CD4-positive, alpha-beta T cell treated with Interleukin-1 beta for 1 hour (primary cell): ENCODE data around the gene GABRD.

Source experiments
- DNase-seq, 2 donors: peaks; one replicate each; pipeline ENCODE4 v3.0.0-alpha.2; 2020 to 2022

The GABRD gene

DNA sequence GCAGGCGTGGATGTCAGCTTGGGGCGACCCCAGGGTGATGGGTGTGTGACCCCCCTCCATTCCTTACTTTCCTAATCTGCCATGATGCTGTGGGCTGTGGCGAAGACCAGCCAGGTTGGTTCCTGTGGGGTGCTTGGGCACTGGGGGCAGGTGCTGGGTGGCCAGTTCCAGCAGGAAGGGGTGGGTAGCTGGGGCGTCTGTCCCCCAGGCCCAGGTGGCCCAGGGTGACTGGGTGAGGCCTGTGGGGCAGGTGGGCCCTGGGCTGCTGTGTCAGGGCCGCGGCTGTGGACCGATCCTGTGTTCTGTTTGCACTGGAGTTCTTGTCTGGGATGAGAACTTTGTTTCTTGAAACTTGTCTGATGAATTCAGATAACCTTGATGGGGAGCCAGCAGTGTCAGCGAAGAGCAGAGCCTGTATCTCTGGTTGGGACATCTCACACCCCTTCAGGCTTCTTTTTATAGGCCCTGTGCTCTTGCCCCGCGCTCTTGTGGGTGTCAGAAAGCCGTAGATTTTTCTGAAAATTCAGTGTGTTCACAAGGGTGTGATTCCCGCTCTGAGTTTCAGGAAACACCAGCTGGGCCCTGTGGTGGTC, 34.7 kb downstream of the GABRD start:
- DNase-seq, result no peak

GRCh38 chr1:2054560-2054959, 35.4 kb downstream of the GABRD start:
- DNase-seq, result no peak

DNA sequence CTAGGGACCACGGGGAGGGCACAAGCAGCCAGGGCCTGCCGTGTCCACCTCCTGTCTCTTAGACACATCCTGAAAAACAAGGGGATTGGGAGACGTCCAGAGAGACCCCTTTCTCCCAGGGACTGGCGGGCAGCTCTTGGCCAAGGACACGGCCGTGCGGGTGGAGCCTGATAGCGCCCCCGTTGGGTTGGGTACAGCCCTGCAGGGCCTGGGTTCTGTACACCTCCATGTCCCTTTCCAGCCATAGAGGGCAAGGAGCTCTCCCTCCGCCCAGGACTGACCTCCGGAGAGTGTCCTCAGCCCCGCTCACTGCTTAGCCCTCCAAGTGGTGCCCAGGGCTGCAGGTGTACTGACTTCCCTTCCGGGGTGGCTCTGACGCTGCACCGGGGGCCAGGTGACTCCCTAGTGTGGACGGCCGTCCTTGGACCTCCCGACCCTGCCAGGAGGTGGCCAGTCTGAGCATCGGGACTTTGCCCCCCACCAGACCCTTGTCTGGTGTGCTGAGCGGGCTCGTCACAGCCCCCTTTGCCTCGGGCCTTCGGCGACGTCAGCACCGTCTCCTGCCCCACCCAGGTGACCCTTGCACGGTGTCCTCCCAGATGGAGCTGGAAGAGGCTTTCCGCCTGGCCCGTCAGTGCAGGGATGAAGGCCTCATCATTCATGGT, 36.9 kb downstream of the GABRD start:
- no peak for DNase-seq

- DNase-seq, result no peak
Observed at GRCh38 chr1:2056955-2057590, 37.9 kb downstream of the GABRD start.

DNA sequence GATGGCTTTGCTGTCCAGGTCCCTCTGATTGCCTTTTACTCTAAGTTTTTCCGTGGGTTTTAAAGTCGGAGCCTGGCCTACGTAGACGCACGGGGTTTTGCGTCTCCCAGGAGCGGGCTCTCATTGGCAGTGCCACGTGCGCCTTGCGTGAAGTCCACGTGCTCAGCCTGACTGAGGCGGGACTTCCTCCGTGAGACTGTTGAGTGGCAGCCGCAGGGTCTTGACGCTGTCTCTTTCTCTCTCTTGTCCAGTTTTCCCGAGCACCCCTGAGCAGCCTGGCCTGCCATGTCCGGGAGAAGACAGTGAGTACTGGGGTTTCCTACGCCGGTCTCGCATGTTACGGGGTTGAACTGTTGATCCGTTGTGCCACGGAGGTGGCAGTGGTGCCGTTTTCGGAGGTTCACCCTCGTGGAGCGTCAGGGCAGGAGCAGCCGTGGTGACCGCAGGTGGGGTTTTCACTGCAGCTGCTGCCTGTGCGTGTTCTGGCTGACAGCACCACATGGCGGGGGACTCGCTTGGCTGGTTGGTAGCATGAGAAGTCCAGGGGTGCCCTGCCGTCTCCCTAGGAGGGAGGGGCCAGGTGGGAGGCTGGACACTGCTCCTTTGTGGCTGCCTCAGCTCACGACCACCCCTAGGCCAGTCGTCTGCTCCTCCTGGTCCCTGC, 40.3 kb downstream of the GABRD start:
- no peak for DNase-seq

DNA sequence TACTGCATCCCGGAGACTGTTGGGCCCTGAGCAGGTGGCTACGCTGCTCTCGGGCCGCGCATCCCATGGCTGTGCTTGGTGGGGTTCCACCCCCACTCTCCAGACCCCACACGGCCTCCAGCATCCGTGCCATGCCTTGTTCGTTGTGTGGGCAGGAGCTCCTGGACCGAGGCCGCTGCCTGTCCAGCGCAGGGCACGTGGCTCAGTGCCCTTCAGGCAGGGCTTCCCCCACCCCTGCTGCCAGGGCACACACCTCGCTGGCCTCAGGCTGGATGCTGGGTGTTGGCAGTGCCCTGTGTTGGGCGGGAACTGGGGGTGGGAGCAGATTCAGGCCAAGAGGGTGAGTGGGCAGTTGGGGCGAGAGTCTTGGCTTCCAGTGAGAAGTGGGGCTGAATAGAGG, 40.9 kb downstream of the GABRD start:
- DNase-seq, result no peak

GRCh38 chr1:2060535-2060934, 41.4 kb downstream of the GABRD start:
- DNase-seq, result no peak

DNA sequence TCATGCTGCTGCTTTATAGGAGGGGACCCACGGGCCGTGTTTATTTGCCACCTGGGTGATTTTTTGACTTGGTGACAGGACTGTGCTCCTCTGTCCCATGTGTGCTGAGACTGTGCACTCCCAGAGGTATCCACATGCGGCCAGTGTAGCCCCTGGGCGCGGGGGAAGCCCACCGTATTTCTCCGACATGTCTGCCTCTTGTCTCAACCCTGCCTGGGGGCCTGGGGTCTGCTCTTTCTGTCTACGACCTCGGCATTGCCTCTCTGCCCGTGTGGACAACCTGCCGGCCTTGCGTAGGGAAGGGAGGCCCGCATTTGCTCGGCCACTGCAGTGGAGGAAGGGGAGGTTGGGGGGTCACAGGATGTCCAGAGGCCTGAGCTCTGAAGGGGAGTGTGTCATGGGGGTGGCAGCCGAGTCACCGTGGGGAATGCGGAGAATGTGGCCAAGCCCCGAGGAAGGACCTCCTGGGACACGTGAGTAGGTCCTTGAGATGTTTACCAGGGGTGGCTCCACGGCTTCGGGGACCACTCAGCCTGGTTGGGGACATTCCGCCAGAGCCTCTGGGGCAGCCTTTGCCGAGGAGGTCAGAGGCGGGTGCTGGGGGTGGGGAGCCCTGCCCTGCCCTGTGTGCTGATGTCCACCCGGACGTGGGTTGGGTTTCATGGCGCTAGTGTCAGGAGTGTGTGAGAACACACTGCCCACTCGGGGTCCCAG, 42.1 kb downstream of the GABRD start:
- DNase-seq, result no peak

DNA sequence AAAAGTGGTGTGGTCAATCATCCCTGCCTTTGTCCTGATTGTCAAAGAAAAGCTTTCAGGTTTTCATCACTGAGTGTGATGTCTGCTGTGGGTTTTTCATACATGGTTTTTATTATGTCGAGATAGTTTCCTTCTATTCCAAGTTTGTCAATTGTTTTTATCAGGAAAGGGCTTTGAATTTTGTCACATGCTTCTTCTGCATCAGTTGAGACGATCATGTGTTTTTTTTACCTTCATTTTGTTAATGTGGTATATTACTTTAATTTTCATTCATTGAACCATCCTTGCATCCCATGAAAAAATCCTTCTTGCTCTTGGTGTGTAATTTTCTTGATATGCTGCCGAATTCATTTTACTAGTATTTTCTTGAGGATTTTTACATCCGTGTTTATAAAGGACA, 46.6 kb downstream of the GABRD start:
- no peak for DNase-seq

DNA sequence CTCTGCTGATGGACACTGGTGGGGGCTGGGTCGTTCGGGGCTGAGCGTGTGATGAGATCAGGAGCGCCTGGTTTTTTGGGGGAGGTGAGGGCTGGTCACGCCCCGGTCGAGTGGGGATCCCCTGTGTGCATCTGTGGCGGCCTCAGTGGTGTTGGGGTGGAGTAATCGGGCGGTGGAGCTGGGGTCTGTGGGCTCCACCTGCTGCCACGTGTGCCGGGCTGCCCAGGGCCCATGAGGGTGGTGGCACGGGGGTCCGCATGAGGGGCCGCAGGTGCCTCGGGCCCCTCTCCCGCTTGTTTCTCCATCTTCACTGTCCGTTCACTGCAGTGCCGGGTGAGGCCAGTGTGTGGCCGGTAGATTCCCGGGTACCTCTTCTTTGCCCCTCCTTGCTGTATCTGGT, 48.2 kb downstream of the GABRD start:
- DNase-seq, result no peak

GRCh38 chr1:2067981-2068380, 48.8 kb downstream of the GABRD start:
- no peak for DNase-seq

GRCh38 chr1:2068951-2069350, 49.8 kb downstream of the GABRD start:
- DNase-seq, result no peak

- no peak for DNase-seq
Observed at GRCh38 chr1:2070016-2070415, 50.9 kb downstream of the GABRD start.

GRCh38 chr1:2070800-2071530, 51.8 kb downstream of the GABRD start:
- DNase-seq, result no peak

DNA sequence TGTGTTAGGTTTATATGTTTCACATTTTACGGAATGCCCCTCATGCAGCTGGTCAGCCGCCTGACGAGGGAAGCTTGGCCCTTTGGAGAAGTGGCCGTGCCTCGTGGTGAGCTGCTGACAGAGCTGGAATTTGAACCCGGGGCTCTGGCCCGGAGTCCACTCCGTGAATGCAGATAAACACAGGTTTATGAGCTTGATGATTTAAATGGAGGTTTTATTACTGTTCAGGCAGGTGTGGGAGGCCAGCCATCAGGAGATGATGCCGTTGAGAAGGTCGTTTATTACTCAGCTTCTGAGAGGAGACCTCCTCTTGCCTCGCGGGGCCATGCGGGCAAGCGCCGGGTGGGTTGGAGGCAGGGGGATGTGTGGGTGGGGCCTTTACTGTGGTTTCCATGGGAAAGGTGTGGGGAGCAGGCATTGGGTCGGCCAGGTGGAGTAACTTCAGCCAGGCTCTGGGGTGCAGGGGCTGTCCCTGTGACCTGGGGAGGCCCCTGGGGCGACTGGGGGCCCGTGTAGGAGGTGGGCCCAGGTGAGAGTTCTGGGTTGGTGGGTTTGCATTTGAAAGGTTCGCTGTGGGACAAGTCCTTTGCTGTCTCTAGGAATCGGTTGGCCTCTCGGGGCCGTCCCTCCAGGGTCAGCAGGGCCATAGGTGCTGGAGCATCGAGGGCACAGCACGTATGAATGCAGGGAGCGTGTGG, 53.1 kb downstream of the GABRD start:
- DNase-seq, result no peak

- no peak for DNase-seq
Observed at GRCh38 chr1:2072891-2073290, 53.7 kb downstream of the GABRD start.

GRCh38 chr1:2073382-2074230, 54.5 kb downstream of the GABRD start:
- DNase-seq, result no peak

DNA sequence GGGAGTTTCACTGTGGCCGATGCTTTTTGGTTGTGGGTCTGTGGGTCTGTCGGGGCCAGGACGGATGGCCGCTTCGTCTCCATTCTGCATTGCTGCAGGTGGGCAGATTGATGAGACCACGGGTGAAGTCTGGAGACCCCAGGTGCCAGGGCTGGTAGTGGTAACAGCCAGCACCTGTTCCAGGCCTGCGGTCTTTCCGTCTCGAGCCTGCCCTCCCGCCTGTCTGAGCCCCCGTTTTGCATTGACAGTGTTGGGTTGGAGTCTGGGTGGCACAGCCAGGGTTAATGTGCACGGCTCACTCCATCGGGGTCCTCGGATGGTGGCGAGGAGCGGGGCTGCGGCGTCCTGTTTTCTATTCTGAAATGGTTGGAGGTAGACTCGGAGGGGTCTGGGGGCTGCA, 55.3 kb downstream of the GABRD start:
- DNase-seq, result no peak

GRCh38 chr1:2074944-2075740, 56.0 kb downstream of the GABRD start:
- DNase-seq, result no peak

DNA sequence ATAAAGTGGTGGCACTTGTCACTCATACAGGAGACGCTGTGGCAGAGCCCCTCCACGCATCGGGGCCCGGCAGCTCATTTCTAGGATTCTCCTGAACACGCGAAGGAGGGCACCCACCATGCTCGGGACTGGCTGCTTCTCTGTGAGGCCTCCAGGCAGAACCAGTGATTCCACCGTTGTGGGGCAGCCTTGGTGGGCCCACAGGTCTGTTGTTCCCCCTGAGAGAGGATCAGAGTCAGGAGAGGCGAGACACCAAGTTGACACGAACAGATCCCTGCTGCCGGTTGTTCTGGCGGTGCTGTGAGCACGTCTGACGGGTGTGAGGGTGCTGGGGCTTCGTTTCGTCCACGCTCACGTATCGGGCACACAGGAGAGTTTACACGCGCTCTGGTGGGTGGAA, 57.7 kb downstream of the GABRD start:
- DNase-seq, result no peak
